GM21737 (cell line): ENCODE results near the gene ALAD.
A peak's percentile ranks its signal among the peaks of the same experiment; 100 is the strongest.

Experiments
- ATAC-seq: cut with Tn5 transposase; IDR thresholded peaks from one replicate; pipeline ENCODE4 v1.9.1; 2021; ENCODE audit warnings: mild to moderate bottlenecking, moderate library complexity; ENCODE audit not compliant: unreplicated experiment

ALAD gene

GRCh38 chr9:113350107-113350661 lies 50.9 kb downstream of the ALAD start:
- no peak for ATAC-seq

DNA sequence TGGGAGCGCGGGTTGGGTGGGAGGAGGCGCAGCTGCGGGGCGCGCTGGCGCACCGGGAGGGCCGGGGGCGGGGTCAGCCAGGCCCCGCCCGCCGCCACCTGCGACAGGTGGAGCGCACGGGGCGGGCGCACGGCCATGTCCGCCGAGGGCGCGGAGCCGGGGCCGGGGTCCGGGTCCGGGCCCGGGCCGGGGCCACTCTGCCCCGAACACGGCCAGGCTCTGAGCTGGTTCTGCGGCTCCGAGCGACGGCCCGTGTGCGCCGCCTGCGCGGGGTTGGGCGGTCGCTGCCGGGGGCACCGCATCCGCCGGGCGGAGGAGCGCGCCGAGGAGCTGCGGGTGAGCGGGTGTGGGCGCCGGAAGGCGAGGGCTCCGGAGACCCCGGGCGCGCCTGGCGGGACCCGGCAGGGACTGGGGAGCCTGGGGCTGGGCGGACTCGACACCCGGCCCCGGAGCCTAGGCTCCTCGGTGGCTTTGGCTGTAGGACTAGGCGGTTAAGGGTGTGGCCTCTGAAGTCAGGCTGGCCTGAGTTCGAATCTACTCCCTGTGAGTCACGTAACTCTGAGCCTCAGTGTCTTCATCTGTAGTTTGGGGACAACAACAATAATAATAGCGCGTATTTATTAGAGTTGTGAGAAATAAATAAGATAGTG lies 51.5 kb downstream of the ALAD start, which contains the start of gene BSPRY:
BSPRY (plus strand) TSS at position 97 of the 650 bp plus-strand sequence; CDS start at position 136, 39 bp downstream.
- ATAC-seq: no peak

DNA sequence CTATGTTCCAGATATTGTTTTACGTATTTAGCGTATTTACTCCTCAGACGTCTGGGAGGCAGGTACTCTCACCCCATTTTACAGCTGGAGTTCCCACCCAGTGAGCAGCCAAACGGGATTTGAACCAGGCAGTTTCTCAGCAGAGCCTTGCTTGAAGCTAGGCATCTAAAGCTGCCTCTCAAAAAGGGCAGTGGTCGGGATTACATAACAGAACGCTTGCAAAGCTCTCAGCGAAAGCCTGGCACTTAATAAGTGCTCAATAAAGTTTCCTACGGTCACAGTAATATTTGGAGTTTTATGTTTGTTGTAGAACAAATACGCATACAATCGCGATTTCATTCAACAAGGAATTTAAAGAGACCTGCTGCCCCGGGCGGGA lies 52.0 kb downstream of the ALAD start:
- ATAC-seq: no peak

GRCh38 chr9:113348437-113348836 lies 52.6 kb downstream of the ALAD start:
- ATAC-seq: no peak

GRCh38 chr9:113345671-113346070 lies 55.4 kb downstream of the ALAD start:
- ATAC-seq: no peak

GRCh38 chr9:113345190-113345589 lies 55.9 kb downstream of the ALAD start:
- no peak for ATAC-seq

GRCh38 chr9:113343732-113344231 lies 57.3 kb downstream of the ALAD start:
- ATAC-seq: no peak

DNA sequence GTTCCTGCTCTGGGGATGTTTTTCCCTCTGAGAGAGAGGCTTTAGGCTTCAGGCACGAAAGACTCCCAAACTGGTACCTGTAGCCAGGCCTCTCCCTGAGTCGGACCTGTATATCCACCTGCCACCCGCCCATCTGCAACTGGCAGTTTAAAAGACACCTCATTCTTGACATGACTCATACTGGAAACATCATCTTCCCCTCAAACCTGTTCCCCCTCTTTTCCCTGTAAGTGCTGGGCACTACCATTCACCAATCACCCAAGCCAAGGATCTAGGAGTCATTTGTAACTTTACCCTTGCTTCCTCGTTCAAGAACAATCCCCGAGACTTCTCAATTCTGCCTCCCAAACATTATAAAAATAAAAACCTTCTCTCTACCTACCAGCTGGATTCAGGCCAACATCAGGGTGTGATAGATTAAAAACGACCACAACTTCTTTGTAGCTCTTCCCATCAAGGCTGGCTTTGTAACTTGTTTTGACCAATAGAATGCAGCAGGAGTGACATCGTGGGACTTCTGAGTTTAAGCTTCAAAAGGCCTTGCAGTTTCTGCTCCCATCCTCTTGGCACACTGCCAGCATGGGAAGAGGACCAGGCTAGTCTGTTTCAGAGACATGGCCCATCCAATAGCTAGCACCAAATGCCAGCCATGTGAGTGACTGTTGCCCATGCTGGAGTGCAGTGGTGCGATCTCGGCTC lies 59.2 kb downstream of the ALAD start:
- ATAC-seq: no peak

DNA sequence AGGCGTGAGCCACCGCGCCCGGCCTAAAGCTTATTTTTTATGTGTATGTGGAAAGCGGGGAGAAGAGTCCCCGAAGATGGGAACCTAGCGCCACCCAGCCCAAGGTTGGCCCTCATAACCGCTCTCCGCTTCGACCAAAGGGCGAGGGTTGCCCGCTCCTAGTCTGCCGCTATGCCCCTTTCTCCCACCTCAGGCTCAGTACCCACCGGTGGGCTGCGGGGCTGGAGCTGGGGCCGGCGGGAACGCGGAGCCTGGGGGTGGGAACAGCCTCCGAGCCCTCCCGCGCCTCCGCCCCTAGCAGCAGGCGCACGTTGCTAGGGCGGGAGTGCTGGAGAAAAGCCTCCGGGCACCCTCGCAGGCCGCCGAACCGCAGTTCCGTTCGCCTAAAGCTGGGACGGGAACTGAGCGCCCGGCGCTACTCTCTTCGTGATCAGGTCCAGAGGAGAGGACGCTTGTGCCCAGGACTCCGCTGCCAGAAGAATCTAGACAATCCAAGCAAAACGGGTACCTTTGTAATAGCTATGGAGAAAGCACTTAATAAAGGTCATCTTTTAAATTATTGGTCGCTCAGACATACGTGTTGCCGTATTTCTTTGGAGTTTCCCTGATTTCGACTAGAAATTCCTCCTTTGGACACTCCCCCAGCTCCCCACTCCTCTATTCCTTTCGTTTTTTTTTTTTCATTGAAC lies 60.9 kb downstream of the ALAD start, which contains the start of gene WDR31:
WDR31 (minus strand) TSS at position 265 of the 689 bp plus-strand sequence. CDS start 8,253 bp downstream, outside the sequence.
- ATAC-seq: peak; percentile 99

DNA sequence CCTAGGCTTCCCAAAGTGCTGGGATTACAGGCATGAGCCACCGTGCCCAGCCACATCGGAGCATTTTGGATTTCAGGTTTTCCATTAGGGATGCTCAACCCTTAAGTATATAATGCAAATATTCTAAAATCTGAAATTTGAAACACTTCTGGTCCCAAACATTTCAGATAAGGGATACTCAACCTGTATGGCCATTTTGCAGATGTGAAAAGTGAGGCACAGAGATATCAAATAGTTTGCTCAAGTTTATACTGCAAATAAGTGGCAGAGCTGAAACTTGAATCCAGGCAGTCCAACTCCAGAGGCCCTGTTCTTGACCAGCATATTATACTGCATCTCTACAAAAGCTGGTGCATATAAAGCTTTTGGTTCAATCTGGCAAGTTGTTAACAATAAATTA lies 63.4 kb downstream of the ALAD start:
- ATAC-seq: no peak
